ENCODE data around the gene FLT4.

FLT4 gene

GRCh38 chr5:180640861-180641565 lies 8.4 kb downstream of the FLT4 start:
- DNase-seq = no peak

DNA sequence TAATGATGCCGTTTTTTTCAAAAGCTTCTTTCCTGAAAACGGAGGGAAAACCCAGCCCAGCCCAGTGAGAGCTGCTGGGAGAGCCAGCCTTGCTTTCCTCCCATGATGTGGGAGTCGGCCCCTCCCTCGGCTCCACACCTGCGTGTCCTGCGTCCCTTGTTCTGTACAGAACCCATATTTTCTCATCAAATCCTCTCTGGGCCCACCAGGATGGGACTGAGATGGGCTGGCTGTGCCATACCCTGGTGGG lies 8.9 kb downstream of the FLT4 start:
- DNase-seq = no peak

GRCh38 chr5:180639741-180640610 lies 9.4 kb downstream of the FLT4 start:
- DNase-seq = no peak

GRCh38 chr5:180639287-180639686 lies 10.1 kb downstream of the FLT4 start:
- DNase-seq = no peak

DNA sequence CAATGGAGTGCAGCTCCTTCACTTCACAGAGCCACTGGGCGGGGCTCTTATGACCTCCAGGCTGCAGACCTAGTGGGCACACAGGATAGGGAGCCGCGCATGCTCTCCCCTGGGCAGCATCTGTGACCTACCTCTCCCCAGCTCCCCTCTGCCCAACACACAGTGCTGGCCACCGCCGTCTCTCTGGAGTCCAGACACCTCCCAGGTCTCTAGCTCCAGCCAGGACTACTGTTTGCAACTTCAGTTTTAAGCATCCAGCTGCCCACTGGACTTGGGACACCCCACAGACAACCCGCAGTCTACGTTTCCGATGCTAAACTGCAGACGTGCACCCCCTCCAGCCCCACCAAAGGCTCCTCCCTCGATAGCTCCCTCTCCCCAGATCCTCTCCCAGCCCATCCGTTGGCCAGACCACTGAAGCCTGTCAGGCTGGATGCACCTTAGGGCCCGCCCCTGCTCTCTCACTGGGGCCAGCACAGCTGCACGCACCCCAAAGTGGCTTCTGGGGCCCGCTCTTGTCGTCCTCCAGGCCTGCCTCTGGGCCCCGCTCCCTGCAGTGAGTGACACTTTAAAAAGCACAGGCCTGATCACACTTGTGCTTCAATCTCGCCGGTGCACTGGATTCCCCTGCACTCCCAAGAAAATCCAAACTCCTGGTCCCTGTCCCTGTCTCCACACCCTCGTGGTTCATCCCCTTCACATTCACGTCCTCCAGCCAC lies 11.3 kb downstream of the FLT4 start:
- DNase-seq = no peak

GRCh38 chr5:180636403-180637075 lies 12.9 kb downstream of the FLT4 start:
- DNase-seq = no peak

DNA sequence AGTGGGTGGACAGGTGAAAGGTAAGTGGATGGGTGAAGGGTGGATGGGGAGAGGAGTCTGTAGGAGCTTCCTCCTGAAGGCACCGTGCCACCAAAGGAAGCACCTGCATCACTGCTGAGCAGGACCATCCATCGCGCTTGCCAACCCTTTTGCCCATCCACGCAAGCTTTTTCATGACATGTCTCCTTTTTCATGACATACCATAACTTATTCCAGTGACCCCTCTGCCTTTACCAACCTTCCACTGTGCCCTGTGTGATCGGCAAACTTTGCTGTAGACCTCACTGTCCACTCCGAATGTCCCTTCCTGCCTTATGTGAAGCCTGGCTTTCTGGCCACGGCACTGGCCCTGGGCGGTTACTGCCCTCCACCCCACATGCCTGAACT lies 13.4 kb downstream of the FLT4 start:
- no peak for DNase-seq

GRCh38 chr5:180633283-180634177 lies 15.9 kb downstream of the FLT4 start:
- DNase-seq = no peak

DNA sequence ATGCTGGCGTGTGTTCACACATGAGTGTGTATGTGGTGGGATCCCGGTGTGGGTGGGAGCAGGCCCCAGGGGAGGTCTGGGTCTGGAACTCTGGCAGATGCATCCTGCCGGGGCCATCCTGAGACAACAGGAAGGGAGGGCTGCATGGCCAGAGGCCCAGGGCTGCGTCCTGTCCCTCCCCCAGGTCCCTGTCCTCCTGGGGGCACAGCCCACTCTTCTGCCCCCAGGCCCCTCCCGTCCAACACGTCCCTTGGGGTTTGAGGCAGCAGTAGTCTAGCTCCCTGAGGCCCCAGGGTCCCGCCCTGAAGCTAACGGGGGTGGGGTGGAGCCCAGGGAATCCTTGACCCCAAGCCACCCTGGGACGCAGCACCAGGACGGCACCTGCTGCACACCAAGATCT lies 16.6 kb downstream of the FLT4 start:
- DNase-seq = no peak

DNA sequence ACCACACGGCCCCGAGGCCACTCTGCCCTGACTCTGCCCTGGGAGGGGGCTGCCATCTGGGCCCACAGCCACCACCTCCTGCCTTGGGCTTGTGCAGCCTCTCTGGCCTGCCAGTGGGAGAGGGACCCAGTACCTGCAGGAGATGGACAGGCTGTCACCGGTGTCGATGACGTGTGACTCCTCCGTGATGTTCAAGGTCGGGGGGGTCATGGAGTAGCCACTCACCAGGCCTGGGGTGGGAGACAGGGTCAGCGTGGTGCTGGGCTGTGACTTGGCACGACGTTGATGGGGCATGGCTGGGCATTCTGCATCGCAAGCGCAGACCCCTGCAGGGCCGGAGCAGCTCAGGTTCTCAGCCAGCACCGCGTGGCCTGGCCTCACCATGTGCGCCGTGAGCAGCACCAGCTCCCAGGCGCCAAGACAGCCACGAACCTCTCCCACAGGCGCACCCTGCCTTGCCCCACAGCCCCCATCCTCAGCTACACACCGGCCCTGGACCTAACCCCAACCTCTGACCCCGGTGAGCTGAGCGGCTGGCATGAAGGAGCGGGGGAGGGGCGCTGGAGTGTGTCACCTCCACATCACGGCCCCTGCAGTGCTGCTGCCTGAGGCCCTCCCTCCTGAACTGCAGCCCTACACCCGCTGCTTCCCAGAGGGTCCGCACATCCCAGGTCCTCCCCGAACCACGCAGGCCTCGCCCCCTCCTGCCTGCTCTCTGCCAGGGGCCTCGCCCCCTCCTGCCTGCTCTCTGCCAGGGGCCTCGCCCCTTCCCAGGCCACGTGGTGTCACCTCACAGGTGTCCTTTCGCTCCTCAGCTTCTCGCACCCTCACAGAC lies 17.6 kb downstream of the FLT4 start:
- DNase-seq = no peak

GRCh38 chr5:180630426-180630825 lies 19.0 kb downstream of the FLT4 start:
- no peak for DNase-seq

DNA sequence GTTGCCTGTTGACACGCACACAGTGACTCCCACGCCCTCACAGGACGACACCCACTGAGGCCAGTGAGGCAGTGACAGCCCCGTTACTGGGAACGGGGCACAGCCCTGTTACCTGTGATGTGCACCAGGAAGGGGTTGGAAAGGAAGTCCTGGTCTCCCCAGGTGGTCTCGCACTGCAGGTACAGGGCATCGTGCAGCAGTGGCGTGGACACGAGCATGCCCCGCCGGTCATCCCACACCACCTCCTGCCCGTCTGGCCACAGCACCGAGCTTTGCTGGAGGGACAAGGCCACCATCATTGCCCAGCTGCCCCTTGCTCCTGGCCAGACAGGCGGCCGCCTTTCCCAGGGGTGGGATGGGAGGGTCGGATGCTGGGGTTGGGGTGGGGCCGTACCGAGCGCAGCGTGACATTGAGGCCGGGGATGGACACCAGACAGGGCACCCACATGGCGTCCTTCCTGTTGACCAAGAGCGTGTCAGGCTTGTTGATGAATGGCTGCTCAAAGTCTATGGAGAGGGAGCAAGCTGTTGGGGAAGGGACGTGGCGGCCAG lies 19.5 kb downstream of the FLT4 start:
- no peak for DNase-seq

DNA sequence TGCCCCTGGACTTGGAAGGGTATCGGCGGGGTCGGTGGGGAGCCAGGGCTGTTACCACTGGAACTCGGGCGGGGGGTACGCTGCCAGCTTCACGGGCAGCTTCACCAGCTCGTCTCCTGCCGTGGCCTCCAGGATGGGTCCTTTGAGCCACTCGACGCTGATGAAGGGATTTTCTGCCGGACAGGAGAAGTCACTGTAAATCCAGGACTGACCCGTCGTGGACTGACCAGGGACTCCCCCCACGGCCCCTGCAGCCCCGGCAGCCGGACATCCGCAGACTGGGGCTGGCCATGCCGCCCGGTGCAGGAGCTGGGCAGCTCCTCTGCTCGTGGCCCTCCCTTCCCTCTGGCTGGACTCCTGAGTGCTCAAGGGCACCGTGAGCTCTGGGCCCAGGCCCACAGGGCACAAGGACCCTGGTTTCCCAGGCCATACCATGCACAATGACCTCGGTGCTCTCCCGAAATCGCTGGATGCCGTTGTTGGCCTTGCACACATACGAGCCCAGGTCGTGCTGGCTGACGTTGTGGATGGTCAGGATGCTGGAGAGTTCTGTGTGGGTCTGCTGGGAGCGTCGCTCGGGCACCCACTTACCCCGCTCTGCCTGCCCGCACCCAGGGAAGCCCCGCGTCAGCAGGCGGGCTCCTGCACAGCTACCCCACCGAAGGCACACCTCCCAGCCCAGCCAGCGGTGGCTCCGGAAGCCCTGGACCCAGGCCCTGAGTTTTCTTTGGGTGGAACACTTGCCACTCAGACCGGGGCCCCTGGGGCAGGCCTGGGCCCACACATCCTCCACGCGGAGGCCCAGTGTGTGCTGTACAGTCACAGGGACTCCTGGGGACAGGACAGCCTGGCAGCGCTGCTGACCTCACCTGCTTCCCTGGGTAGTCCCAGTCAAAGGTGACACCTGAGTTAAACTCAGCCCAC lies 20.3 kb downstream of the FLT4 start:
- no peak for DNase-seq

GRCh38 chr5:180628211-180628610 lies 21.2 kb downstream of the FLT4 start:
- DNase-seq = no peak

GRCh38 chr5:180627386-180628120 lies 21.8 kb downstream of the FLT4 start:
- DNase-seq = no peak

- no peak for DNase-seq
These were observed 22.6 kb downstream of the FLT4 start for GRCh38 chr5:180626661-180627385.

GRCh38 chr5:180625791-180626660 lies 23.4 kb downstream of the FLT4 start:
- DNase-seq = no peak
